ENCODE data around the gene RRP15. TPM values are rescaled to one million over a fixed set of nuclear protein-coding genes. Genes with fewer than 3 reads are reported as not detected.
A peak's percentile ranks its signal among the peaks of the same experiment; 100 is the strongest.

RRP15 gene
- total and polyA plus RNA-seq, 9 of the 15 experiments (the other 6 are each of a cell fraction or from before 2014, with no cell fraction given), result 9.5 to 58.1 (median 29.3) TPM

DNA sequence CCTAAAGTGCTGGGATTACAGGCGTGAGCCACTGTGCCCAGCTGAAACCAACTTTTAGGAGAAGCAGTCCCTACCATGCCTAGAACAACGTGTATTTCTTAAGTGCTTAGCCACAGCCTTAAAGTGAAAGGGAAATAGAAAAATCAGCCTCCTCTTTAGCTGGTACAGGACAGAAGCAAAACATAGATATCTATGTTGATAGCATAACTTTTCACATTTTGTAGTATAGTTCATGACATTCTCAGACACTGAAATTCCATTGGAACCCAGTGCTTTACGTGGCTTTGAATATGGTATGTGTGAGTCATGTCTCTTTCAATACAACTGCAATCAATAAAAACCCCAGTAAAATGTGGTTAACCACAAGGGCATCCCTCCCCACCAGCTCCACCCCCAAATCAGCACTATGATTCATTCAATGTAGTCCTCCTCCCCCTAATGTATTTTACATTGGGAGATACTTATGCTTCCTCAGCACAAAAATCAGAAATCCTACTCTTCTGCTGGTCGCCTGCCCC lies 92.1 kb downstream of the RRP15 start:
- Histone ChIP-seq H3K4me3 (no peak overlapping the region), H3K9me3 (replicated peaks; ENCODE audit: control insufficient read depth, insufficient read depth, low read depth, low read length) (no peaks in the 10 kb centered on the region), H3K4me1 (replicated peaks in 1 of 2; ENCODE audit: control insufficient read depth in 2 of 2, insufficient read depth in 2 of 2, low read length in 2 of 2) (no peaks in the 10 kb centered on the region; a peak in 1 of 5 replicates), H3K27me3 (ENCODE audit: control insufficient read depth in 2 of 2, insufficient read depth in 2 of 2, low read length in 2 of 2) (peaks cover 5 to 9% of the 10 kb centered on the region in 2 experiments; a peak in 3 of 5 replicates), H3K36me3 (ENCODE audit: control insufficient read depth, insufficient read depth, low read length) (no peaks in the 10 kb centered on the region), H3K9me1 (ENCODE audit: control insufficient read depth, insufficient read depth, low read length) (no peaks in the 10 kb centered on the region), H4K20me1 (replicated peaks; ENCODE audit: control insufficient read depth, insufficient read depth, low read length) (no peaks in the 10 kb centered on the region), H3K79me2 (ENCODE audit: control insufficient read depth, insufficient read depth, low read length) (no peaks in the 10 kb centered on the region), H3K27ac (ENCODE audit: extremely low read depth, low read depth, low read length) (no peak overlapping the region), H3K9ac (ENCODE audit: insufficient read depth in 1 of 2, low read depth in 2 of 2, low read length in 2 of 2) (no peak overlapping the region), H3K4me2 (ENCODE audit: insufficient read depth, low read length) (no peak overlapping the region), H2AFZ (ENCODE audit: low read depth, low read length) (no peak overlapping the region)
- intact Hi-C loops (cut with micrococcal nuclease) (no loop called here), in situ Hi-C loops (cut with MboI) (no loop called here)
- no peak for FAIRE-seq
- WGBS (ENCODE audit: insufficient coverage, low coverage, missing lambda C conversion rate), result 0% methylated on average over 4 of the region's 4 CpGs
- ChIA-PET POLR2A (interaction anchor here (0.6 to 1.4 kb wide), 2 partner anchors 12 to 191 kb away, joined by 3 to 5 read pairs; no protein-coding TSS in a partner anchor), CTCF (ENCODE audit: low intra/inter-chr PET ratio) (no interaction called here)
- no TSS peak for BruUV-seq (replicated peaks)
- peak; percentile 20 to 49 (median 36) for DNase-seq (ENCODE audit: extremely low read depth in 1 of 4, low spot score in 3 of 4)
- ATAC-seq, result peak; percentile 54
- TF ChIP-seq JUND (IDR thresholded peaks at IDR 0.05; ENCODE audit: borderline replicate concordance, low read depth, low read length), result peak; percentile 61; the same call in 1 of the 2 replicates
- TF ChIP-seq JUND (tag; IDR thresholded peaks at IDR 0.05; ENCODE audit: borderline replicate concordance, low read depth, low read length), result 0 out of 3 replicates have a peak, but pooled peaks have one; percentile 51
- TF ChIP-seq CBFA2T3 (IDR thresholded peaks at IDR 0.05), result 0 out of 2 replicates have a peak, but pooled peaks have one; percentile 36
- no peak for TF ChIP-seq ZNF592 (IDR thresholded peaks at IDR 0.05)
- TF ChIP-seq KLF13 (tag; IDR thresholded peaks at IDR 0.05; ENCODE audit: borderline replicate concordance, low read depth), result no peak
- no peak for TF ChIP-seq ZZZ3 (IDR thresholded peaks at IDR 0.05)
- TF ChIP-seq, protein P1, sequence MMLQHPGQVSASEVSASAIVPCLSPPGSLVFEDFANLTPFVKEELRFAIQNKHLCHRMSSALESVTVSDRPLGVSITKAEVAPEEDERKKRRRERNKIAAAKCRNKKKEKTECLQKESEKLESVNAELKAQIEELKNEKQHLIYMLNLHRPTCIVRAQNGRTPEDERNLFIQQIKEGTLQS (IDR thresholded peaks at IDR 0.05), result peak; percentile 50; the same call in 1 of the 2 replicates
- TF ChIP-seq, protein P1 (CRISPR knock-in tag; conservative IDR thresholded peaks at IDR 0.05), result no peak
- TF ChIP-seq HDAC6 (IDR thresholded peaks at IDR 0.05; ENCODE audit: low read depth, low read length), result no peak
- no peak for TF ChIP-seq TEAD1 (CRISPR knock-in tag; IDR thresholded peaks at IDR 0.05)
- no peak for TF ChIP-seq ZNF584 (CRISPR knock-in tag; IDR thresholded peaks at IDR 0.05; ENCODE audit: low read depth)
- TF ChIP-seq MAFK (IDR thresholded peaks at IDR 0.05; ENCODE audit: low read length), result no peak
- TF ChIP-seq GATAD2A (IDR thresholded peaks at IDR 0.05), result no peak
- TF ChIP-seq DLX4 (CRISPR knock-in tag; IDR thresholded peaks at IDR 0.05), result no peak
- no peak for TF ChIP-seq SIRT6 (IDR thresholded peaks at IDR 0.05; ENCODE audit: low read depth, low read length)
- no peak for TF ChIP-seq SMARCA4 (IDR thresholded peaks at IDR 0.05)
- no peak for TF ChIP-seq MYBL2 (IDR thresholded peaks at IDR 0.05; ENCODE audit: low read depth)
- TF ChIP-seq MYBL2 (CRISPR knock-in tag; IDR thresholded peaks at IDR 0.05; ENCODE audit: borderline replicate concordance), result no peak

Data from K562 (cell line).